T-cell (primary cell): ENCODE data around the gene CEP164. TPM values are rescaled to one million over a fixed set of nuclear protein-coding genes. Genes with fewer than 3 reads are reported as not detected.

Source experiments
- ATAC-seq, 4 experiments: fragments of 200-7000 bp in 3 of 4; fragments of 150-1000 bp in 1 of 4; cut with Tn5 transposase; replicated peaks in 1 of 4; 1 replicate in 3 of 4; 2 replicates in 1 of 4; pipeline ENCODE4 v1.10.0; 2021; ENCODE audit warnings: moderate library complexity in 3 of 4, mild to moderate bottlenecking in 2 of 4, moderate number of reproducible peaks in 1 of 4
- CTCF ChIA-PET, 2 donors: fragments of 300-600 bp; sonication (Branson Sonifier 250); formaldehyde crosslinking; loops; one replicate each; lab custom pipeline; 2022; ENCODE audit warnings: antibody characterized with exemption in 2 of 2; lab: Charles Lee
- POLR2A ChIA-PET, 2 donors: fragments of 300-600 bp; sonication (Branson Sonifier 250); formaldehyde crosslinking; loops; one replicate each; lab custom pipeline; 2022; ENCODE audit warnings: antibody characterized with exemption in 2 of 2; lab: Charles Lee
- DNase-seq, 35 experiments: peaks; one replicate each; pipeline versions ENCODE4 v3.0.0 to v3.0.0-alpha.2; 2013 to 2023
- H3K27ac ChIP-seq: one replicate; pipeline ENCODE4 v1.5.1; 2013; ENCODE audit warnings: low read length
- H3K27me3 ChIP-seq, 2 experiments: replicated peaks in 1 of 2; 1 replicate in 1 of 2; 2 replicates in 1 of 2; pipeline versions ENCODE4 v1.6.1 to v1.7.0; 2013; ENCODE audit warnings: low read length in 1 of 2, mixed read lengths in 1 of 2; ENCODE audit not compliant: control insufficient read depth in 2 of 2, insufficient read depth in 2 of 2; ENCODE audit errors: extremely low read depth in 1 of 2
- H3K36me3 ChIP-seq, 2 donors: 1 replicate in 1 of 2; 2 replicates in 1 of 2; pipeline versions ENCODE4 v1.6.1 to v1.7.0; 2013; ENCODE audit warnings: low read length in 1 of 2; ENCODE audit not compliant: control insufficient read depth in 2 of 2, insufficient read depth in 1 of 2; ENCODE audit errors: extremely low read depth in 1 of 2
- H3K4me1 ChIP-seq, 2 experiments: 1 replicate in 1 of 2; 2 replicates in 1 of 2; pipeline versions ENCODE4 v1.6.1 to v1.7.0; 2013; ENCODE audit warnings: low read length in 2 of 2, mixed read lengths in 1 of 2; ENCODE audit not compliant: insufficient read depth in 2 of 2, control insufficient read depth in 1 of 2; ENCODE audit errors: extremely low read depth in 1 of 2
- H3K4me3 ChIP-seq, 2 donors: 1 replicate in 1 of 2; 2 replicates in 1 of 2; pipeline versions ENCODE4 v1.5.1 to v1.7.0; 2013; ENCODE audit warnings: mild to moderate bottlenecking in 2 of 2, low read length in 1 of 2, moderate library complexity in 1 of 2; ENCODE audit not compliant: control insufficient read depth in 1 of 2; ENCODE audit errors: extremely low read depth in 1 of 2
- H3K9me3 ChIP-seq: 2 replicates; pipeline ENCODE4 v1.7.0; 2013
- H3K27ac Mint-ChIP-seq, 2 donors: one replicate each; pipeline ENCODE4 v1.8.0; 2020 to 2021; ENCODE audit warnings: mild to moderate bottlenecking in 2 of 2, mixed read lengths in 2 of 2
- H3K27me3 Mint-ChIP-seq, 2 donors: one replicate each; pipeline ENCODE4 v1.8.0; 2021 to 2022; ENCODE audit warnings: mixed read lengths in 2 of 2
- H3K36me3 Mint-ChIP-seq: one replicate; pipeline ENCODE4 v1.8.0; 2021; ENCODE audit warnings: mixed read lengths
- H3K4me1 Mint-ChIP-seq, 3 donors: one replicate each; pipeline ENCODE4 v1.8.0; 2020 to 2022; ENCODE audit warnings: mixed read lengths in 3 of 3, mild to moderate bottlenecking in 1 of 3
- H3K4me3 Mint-ChIP-seq, 3 donors: one replicate each; pipeline ENCODE4 v1.8.0; 2020 to 2022; ENCODE audit warnings: mild to moderate bottlenecking in 3 of 3, mixed read lengths in 3 of 3, moderate library complexity in 3 of 3
- H3K9me3 Mint-ChIP-seq, 3 donors: one replicate each; pipeline ENCODE4 v1.8.0; 2020 to 2022; ENCODE audit warnings: mixed read lengths in 3 of 3
- WGBS: methylation state at CpG from one replicate; pipeline ENCODE4 v1.1.5; 2013; ENCODE audit warnings: missing lambda C conversion rate; ENCODE audit not compliant: insufficient coverage; 5-methylcytosine and 5-hydroxymethylcytosine counted together
- total RNA-seq, 35 experiments: library from RNA in 6 of 35; stranded (reverse) in 6 of 35; fragments of 120-200 nt in 1 of 35; gene quantifications; one replicate each; pipeline versions ENCODE4 v1.2.1 to v1.2.4 and lab custom pipeline; 2013 to 2026

CEP164 gene
- total RNA-seq, 5 donors from 2014 or later (not counting 1 experiment from before 2014, with no cell fraction given): 44.5 to 59.9 (median 52.5) TPM

GRCh38 chr11:117366248-117366647 is 38.6 kb downstream of the CEP164 start:
- H3K27me3 Mint-ChIP-seq: no peaks in the 10 kb centered on the region
- Histone ChIP-seq H3K36me3 (peaks cover 15 to 67% of the 10 kb centered on the region in 2 donors), H3K27me3 (no peaks in the 10 kb centered on the region), H3K27ac (no peak overlapping the region), H3K4me1 (no peaks in the 10 kb centered on the region), H3K4me3 (no peak overlapping the region), H3K9me3 (no peaks in the 10 kb centered on the region)
- WGBS: 96% methylated on average over 4 of the region's 6 CpGs
- no peak overlapping the region for H3K4me3 Mint-ChIP-seq
- ChIA-PET POLR2A (no interaction called here), CTCF (no interaction called here)
- ATAC-seq (no peak), DNase-seq (no peak)
- H3K27ac Mint-ChIP-seq: no peak overlapping the region
- no peaks in the 10 kb centered on the region for H3K4me1 Mint-ChIP-seq
- H3K36me3 Mint-ChIP-seq: peaks cover 72% of the 10 kb centered on the region
- no peaks in the 10 kb centered on the region for H3K9me3 Mint-ChIP-seq

- peaks cover 15 to 65% of the 10 kb centered on the region in 2 donors for H3K36me3 ChIP-seq
- H3K4me3 ChIP-seq: no peak overlapping the region
- Mint-ChIP-seq H3K27me3 (no peaks in the 10 kb centered on the region), H3K9me3 (no peaks in the 10 kb centered on the region), H3K4me1 (no peaks in the 10 kb centered on the region), H3K4me3 (no peak overlapping the region), H3K36me3 (peaks cover 72% of the 10 kb centered on the region), H3K27ac (no peak overlapping the region)
- H3K9me3 ChIP-seq: no peaks in the 10 kb centered on the region
- ChIA-PET CTCF (no interaction called here), POLR2A (no interaction called here)
- no peak for ATAC-seq
- H3K27me3 ChIP-seq: no peaks in the 10 kb centered on the region
- WGBS: 100% methylated on average over 2 of the region's 2 CpGs
- DNase-seq: no peak
- H3K4me1 ChIP-seq: no peaks in the 10 kb centered on the region
- no peak overlapping the region for H3K27ac ChIP-seq
Observed at GRCh38 chr11:117366875-117367274, 39.2 kb downstream of the CEP164 start.

- Mint-ChIP-seq H3K27ac (no peak overlapping the region), H3K4me1 (no peaks in the 10 kb centered on the region), H3K4me3 (no peak overlapping the region), H3K27me3 (no peaks in the 10 kb centered on the region), H3K9me3 (no peaks in the 10 kb centered on the region), H3K36me3 (peaks cover 77% of the 10 kb centered on the region)
- Histone ChIP-seq H3K27ac (no peak overlapping the region), H3K4me1 (no peaks in the 10 kb centered on the region), H3K27me3 (no peaks in the 10 kb centered on the region), H3K9me3 (no peaks in the 10 kb centered on the region), H3K4me3 (no peak overlapping the region), H3K36me3 (peaks cover 12 to 62% of the 10 kb centered on the region in 2 donors)
- CTCF ChIA-PET: no interaction called here
- WGBS: 100% methylated on average over 1 of the region's 1 CpG
- ATAC-seq: no peak
- POLR2A ChIA-PET: no interaction called here
- no peak for DNase-seq
Observed at GRCh38 chr11:117369534-117369933, 41.9 kb downstream of the CEP164 start.

GRCh38 chr11:117371453-117371852 is 43.8 kb downstream of the CEP164 start:
- H3K4me3 ChIP-seq: no peak overlapping the region
- H3K36me3 ChIP-seq: peaks cover 5 to 58% of the 10 kb centered on the region in 2 donors
- H3K4me1 ChIP-seq: no peaks in the 10 kb centered on the region
- ChIA-PET CTCF (no interaction called here), POLR2A (no interaction called here)
- Mint-ChIP-seq H3K4me3 (no peak overlapping the region), H3K36me3 (peaks cover 80% of the 10 kb centered on the region), H3K4me1 (no peaks in the 10 kb centered on the region), H3K27ac (no peak overlapping the region), H3K9me3 (no peaks in the 10 kb centered on the region), H3K27me3 (no peaks in the 10 kb centered on the region)
- H3K27ac ChIP-seq: no peak overlapping the region
- H3K9me3 ChIP-seq: no peaks in the 10 kb centered on the region
- 93% methylated on average over 3 of the region's 4 CpGs for WGBS
- DNase-seq (no peak), ATAC-seq (no peak)
- no peaks in the 10 kb centered on the region for H3K27me3 ChIP-seq

GRCh38 chr11:117374316-117375055 is 46.8 kb downstream of the CEP164 start:
- Histone ChIP-seq H3K27ac (no peak overlapping the region), H3K36me3 (peaks cover 6 to 45% of the 10 kb centered on the region in 2 donors), H3K27me3 (no peaks in the 10 kb centered on the region), H3K4me1 (no peaks in the 10 kb centered on the region), H3K9me3 (no peaks in the 10 kb centered on the region), H3K4me3 (no peak overlapping the region)
- DNase-seq (no peak), ATAC-seq (no peak)
- ChIA-PET POLR2A (interaction anchor here in 1 of 2 donors (0.6 kb wide), 1 partner anchor 43 kb away, joined by 3 read pairs; no protein-coding TSS in a partner anchor), CTCF (no interaction called here)
- Mint-ChIP-seq H3K36me3 (peaks cover 75% of the 10 kb centered on the region), H3K4me3 (no peak overlapping the region), H3K27me3 (no peaks in the 10 kb centered on the region), H3K27ac (no peak overlapping the region), H3K4me1 (no peaks in the 10 kb centered on the region), H3K9me3 (no peaks in the 10 kb centered on the region)
- WGBS: 84% methylated on average over 7 of the region's 8 CpGs

GRCh38 chr11:117375960-117376359 is 48.3 kb downstream of the CEP164 start:
- 100% methylated on average over 4 of the region's 5 CpGs for WGBS
- Mint-ChIP-seq H3K27ac (no peak overlapping the region), H3K36me3 (peaks cover 79% of the 10 kb centered on the region), H3K4me3 (no peak overlapping the region), H3K9me3 (no peaks in the 10 kb centered on the region), H3K4me1 (no peaks in the 10 kb centered on the region), H3K27me3 (no peaks in the 10 kb centered on the region)
- Histone ChIP-seq H3K4me1 (no peaks in the 10 kb centered on the region), H3K9me3 (no peaks in the 10 kb centered on the region), H3K4me3 (no peak overlapping the region), H3K36me3 (peaks cover 6 to 52% of the 10 kb centered on the region in 2 donors), H3K27me3 (no peaks in the 10 kb centered on the region), H3K27ac (no peak overlapping the region)
- DNase-seq: no peak
- no peak for ATAC-seq
- POLR2A ChIA-PET: no interaction called here
- CTCF ChIA-PET: no interaction called here
